CD14-positive monocyte (primary cell): ENCODE data around the gene LGALS3. TPM values are rescaled to one million over a fixed set of nuclear protein-coding genes. Genes with fewer than 3 reads are reported as not detected.
A peak's percentile ranks its signal among the peaks of the same experiment; 100 is the strongest.

Experiments
- DNase-seq, 3 donors: peaks; one replicate each; pipeline ENCODE4 v3.0.0-alpha.2; 2011 to 2022
- H2AFZ ChIP-seq: 2 replicates; pipeline ENCODE4 v1.6.0; 2012; ENCODE audit warnings: mild to moderate bottlenecking, low read depth, low read length, inconsistent platforms; ENCODE audit not compliant: insufficient read depth, poor library complexity, severe bottlenecking
- H3K27ac ChIP-seq, 2 donors: 1 replicate in 1 of 2; 2 replicates in 1 of 2; pipeline ENCODE4 v1.5.1; 2012 to 2013; ENCODE audit warnings: low read length in 2 of 2, control low read depth in 1 of 2, inconsistent platforms in 1 of 2, low read depth in 1 of 2, mild to moderate bottlenecking in 1 of 2
- H3K27me3 ChIP-seq, 2 donors: one replicate each; pipeline versions ENCODE4 v1.6.0 to v1.6.1; 2011 to 2013; ENCODE audit warnings: low read length in 2 of 2; ENCODE audit not compliant: control insufficient read depth in 2 of 2, insufficient read depth in 2 of 2
- H3K36me3 ChIP-seq, 2 donors: replicated peaks in 1 of 2; 1 replicate in 1 of 2; 2 replicates in 1 of 2; pipeline versions ENCODE4 v1.5.1 to v1.6.1; 2012 to 2013; ENCODE audit warnings: low read length in 2 of 2, control low read depth in 1 of 2, inconsistent platforms in 1 of 2, mild to moderate bottlenecking in 1 of 2; ENCODE audit not compliant: insufficient read depth in 2 of 2, control insufficient read depth in 1 of 2
- H3K4me1 ChIP-seq, 2 donors: 1 replicate in 1 of 2; 2 replicates in 1 of 2; pipeline versions ENCODE4 v1.5.1 to v1.6.1; 2012 to 2013; ENCODE audit warnings: low read length in 2 of 2, control low read depth in 1 of 2, inconsistent platforms in 1 of 2, mild to moderate bottlenecking in 1 of 2, moderate library complexity in 1 of 2; ENCODE audit not compliant: insufficient read depth in 2 of 2, control insufficient read depth in 1 of 2
- H3K4me2 ChIP-seq: replicated peaks from 2 replicates; pipeline ENCODE3; 2012; ENCODE audit warnings: low read length, moderate library complexity, mild to moderate bottlenecking; ENCODE audit not compliant: poor library complexity, severe bottlenecking; ENCODE audit errors: extremely low read depth
- H3K4me3 ChIP-seq, 3 experiments: fragments of 200-600 bp in 1 of 3; sonication (generic) in 1 of 3; replicated peaks in 1 of 3; 1 replicate in 2 of 3; 2 replicates in 1 of 3; pipeline ENCODE4 v1.5.1; 2011 to 2013; ENCODE audit warnings: low read length in 3 of 3, mild to moderate bottlenecking in 3 of 3, control low read depth in 2 of 3, low read depth in 2 of 3, inconsistent platforms in 1 of 3, moderate library complexity in 1 of 3
- H3K79me2 ChIP-seq: 2 replicates; pipeline ENCODE4 v1.6.0; 2012; ENCODE audit warnings: mild to moderate bottlenecking, control low read depth, inconsistent platforms, low read length, moderate library complexity; ENCODE audit not compliant: insufficient read depth
- H3K9ac ChIP-seq: 2 replicates; pipeline ENCODE4 v1.6.0; 2017; ENCODE audit warnings: low read length, mild to moderate bottlenecking; ENCODE audit not compliant: insufficient read depth, poor library complexity, severe bottlenecking
- H3K9me3 ChIP-seq, 2 donors: replicated peaks in 1 of 2; 1 replicate in 1 of 2; 2 replicates in 1 of 2; pipeline versions ENCODE4 v1.5.1 to v1.6.1; 2012 to 2013; ENCODE audit warnings: low read length in 2 of 2, control low read depth in 1 of 2; ENCODE audit not compliant: control insufficient read depth in 1 of 2, insufficient read depth in 1 of 2
- H4K20me1 ChIP-seq: 2 replicates; pipeline ENCODE4 v1.6.0; 2012; ENCODE audit warnings: mild to moderate bottlenecking, low read length, control low read depth, moderate library complexity; ENCODE audit not compliant: insufficient read depth
- H3K27ac Mint-ChIP-seq, 7 donors: one replicate each; pipeline ENCODE4 v1.8.0; 2020; ENCODE audit warnings: mild to moderate bottlenecking in 7 of 7, mixed read lengths in 7 of 7, moderate library complexity in 6 of 7, inconsistent platforms in 2 of 7
- H3K27me3 Mint-ChIP-seq, 3 donors: one replicate each; pipeline ENCODE4 v1.8.0; 2021 to 2022; ENCODE audit warnings: low read depth in 3 of 3, mild to moderate bottlenecking in 3 of 3, mixed read lengths in 3 of 3, moderate library complexity in 3 of 3, inconsistent platforms in 1 of 3
- H3K36me3 Mint-ChIP-seq, 2 donors: one replicate each; pipeline ENCODE4 v1.8.0; 2020; ENCODE audit warnings: mixed read lengths in 2 of 2, inconsistent platforms in 1 of 2, mild to moderate bottlenecking in 1 of 2
- H3K4me1 Mint-ChIP-seq: one replicate; pipeline ENCODE4 v1.8.0; 2020; ENCODE audit warnings: mild to moderate bottlenecking, mixed read lengths
- H3K4me3 Mint-ChIP-seq, 2 donors: one replicate each; pipeline ENCODE4 v1.8.0; 2020; ENCODE audit warnings: mild to moderate bottlenecking in 2 of 2, mixed read lengths in 2 of 2, moderate library complexity in 1 of 2
- H3K9me3 Mint-ChIP-seq, 7 donors: one replicate each; pipeline ENCODE4 v1.8.0; 2020 to 2022; ENCODE audit warnings: mixed read lengths in 7 of 7, mild to moderate bottlenecking in 6 of 7, moderate library complexity in 6 of 7, inconsistent platforms in 2 of 7
- CTCF ChIP-seq: fragments of 200-600 bp; IDR thresholded peaks from one replicate; pipeline ENCODE4 v1.8.0; 2022; ENCODE audit warnings: antibody characterized with exemption, mild to moderate bottlenecking
- WGBS: methylation state at CpG from one replicate; pipeline ENCODE4 v1.1.5; 2013; ENCODE audit warnings: missing lambda C conversion rate; ENCODE audit not compliant: insufficient coverage; 5-methylcytosine and 5-hydroxymethylcytosine counted together
- intact Hi-C, 2 donors: fragments of 100-400 bp; cut with micrococcal nuclease; formaldehyde crosslinking; loops; one replicate each; pipeline versions ENCODE4 v1.15.0 to v1.15.1; 2023
- polyA plus RNA-seq, 3 donors: library from polyadenylated mRNA; depleted of rRNA in 1 of 3; unstranded in 2 of 3; stranded (reverse) in 1 of 3; fragments of 300-500 nt in 2 of 3; fragments of >200 nt in 1 of 3; fragmentation: Illumina TruSeq in 2 of 3; gene quantifications; 1 replicate in 2 of 3; 2 replicates in 1 of 3; pipeline ENCODE4 v1.2.3, GENCODE V29; 2012 to 2021

LGALS3 gene
- polyA plus RNA-seq, 3 donors: 266 to 878 (median 788) TPM

GRCh38 chr14:55180434-55180833 lies 51.4 kb downstream of the LGALS3 start:
- H3K27ac Mint-ChIP-seq: peak overlapping the region in 1 of 7 donors; percentile 22
- peaks cover 58 to 96% of the 10 kb centered on the region in 2 donors for H3K36me3 ChIP-seq
- no peak overlapping the region for H3K27ac ChIP-seq
- peaks cover 0 to 2% (median 0%) of the 10 kb centered on the region in 3 donors for H3K27me3 Mint-ChIP-seq
- no peak overlapping the region for H3K9ac ChIP-seq
- peaks cover 56 to 77% of the 10 kb centered on the region in 2 donors for H3K36me3 Mint-ChIP-seq
- H3K9me3 Mint-ChIP-seq: no peaks in the 10 kb centered on the region
- intact Hi-C loops: loop anchor here in 1 of 2 donors (10.0 kb wide), 1 partner anchor 1414 kb away; no protein-coding TSS in a partner anchor
- peaks cover 7% of the 10 kb centered on the region for H3K79me2 ChIP-seq
- no peaks in the 10 kb centered on the region for H4K20me1 ChIP-seq
- no peak overlapping the region for H3K4me2 ChIP-seq
- no peak overlapping the region for H3K4me3 ChIP-seq
- no peak for DNase-seq
- no peak overlapping the region for H2AFZ ChIP-seq
- H3K4me1 ChIP-seq: no peaks in the 10 kb centered on the region
- H3K27me3 ChIP-seq: no peaks in the 10 kb centered on the region
- no peak overlapping the region for H3K4me3 Mint-ChIP-seq
- TF ChIP-seq CTCF: no peak
- WGBS: no CpG with 5 or more reads among the region's 4 CpGs
- H3K9me3 ChIP-seq: no peaks in the 10 kb centered on the region
- H3K4me1 Mint-ChIP-seq: no peaks in the 10 kb centered on the region

DNA sequence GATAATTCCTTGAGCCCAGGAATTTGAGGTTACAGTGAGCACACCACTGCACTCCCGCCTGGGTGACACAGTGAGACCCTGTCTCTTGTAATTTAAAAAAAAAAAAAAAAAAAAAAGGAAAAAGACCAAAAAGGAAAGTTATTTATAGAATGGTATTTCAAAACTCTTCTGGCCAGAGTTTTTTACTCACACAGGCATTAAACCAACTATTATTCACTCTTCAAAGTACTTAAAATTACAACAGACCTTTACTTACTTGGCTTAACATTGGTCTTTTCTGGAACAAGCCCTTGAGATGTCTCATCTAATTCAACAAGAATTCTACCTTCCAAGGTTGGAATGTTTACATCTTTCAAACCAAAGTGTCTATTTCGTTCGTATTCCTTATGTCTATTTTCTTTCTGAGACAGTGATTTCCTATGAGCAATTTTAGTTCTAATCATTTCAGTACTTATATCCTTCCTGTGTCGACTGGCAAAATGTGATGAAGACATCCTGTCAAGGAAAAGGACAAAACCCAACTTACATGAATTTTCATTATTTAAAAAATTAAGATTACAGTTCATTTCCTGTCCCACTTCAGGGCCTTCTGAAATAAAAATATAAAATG lies 59.7 kb downstream of the LGALS3 start:
- no peak for TF ChIP-seq CTCF
- Mint-ChIP-seq H3K27ac (no peak overlapping the region), H3K4me1 (peaks cover 28% of the 10 kb centered on the region), H3K4me3 (no peak overlapping the region), H3K9me3 (no peaks in the 10 kb centered on the region), H3K27me3 (peaks cover 0 to 1% (median 0%) of the 10 kb centered on the region in 3 donors), H3K36me3 (peaks cover 15 to 36% of the 10 kb centered on the region in 2 donors)
- Histone ChIP-seq H3K9ac (no peak overlapping the region), H2AFZ (no peak overlapping the region), H3K36me3 (peaks cover 3 to 35% of the 10 kb centered on the region in 2 donors), H3K79me2 (peaks cover 65% of the 10 kb centered on the region), H3K4me2 (no peak overlapping the region), H3K4me1 (peaks cover 19 to 32% of the 10 kb centered on the region in 2 donors), H3K4me3 (no peak overlapping the region), H3K9me3 (no peaks in the 10 kb centered on the region), H3K27me3 (no peaks in the 10 kb centered on the region), H3K27ac (no peak overlapping the region), H4K20me1 (no peaks in the 10 kb centered on the region)
- intact Hi-C loops: loop anchor here in 1 of 2 donors (10.0 kb wide), 1 partner anchor 1406 kb away; no protein-coding TSS in a partner anchor
- no peak for DNase-seq
- no CpG with 5 or more reads among the region's 4 CpGs for WGBS
